Choroid plexus epithelial cell (primary cell): ENCODE results near the gene PUSL1.
"Not testable (repeated sequence)": the region's sequence is repeated elsewhere in the genome, so short reads cannot be mapped to it uniquely, and the experiment has no call there.

Source experiments
- DNase-seq: peaks from one replicate; pipeline ENCODE4 v3.0.0-alpha.2; 2010; ENCODE audit warnings: low read depth
- H3K4me3 ChIP-seq: 2 replicates; pipeline ENCODE4 v1.5.1; 2011; ENCODE audit warnings: low read depth, mild to moderate bottlenecking, control low read depth, low read length, moderate library complexity
- TF ChIP-seq, protein P1 (sequence below): conservative IDR thresholded peaks from 2 replicates; pipeline ENCODE4 v1.5.1; 2011; ENCODE audit warnings: low read depth, mild to moderate bottlenecking, control low read depth, inconsistent platforms, low read length, moderate library complexity

The PUSL1 gene

DNA sequence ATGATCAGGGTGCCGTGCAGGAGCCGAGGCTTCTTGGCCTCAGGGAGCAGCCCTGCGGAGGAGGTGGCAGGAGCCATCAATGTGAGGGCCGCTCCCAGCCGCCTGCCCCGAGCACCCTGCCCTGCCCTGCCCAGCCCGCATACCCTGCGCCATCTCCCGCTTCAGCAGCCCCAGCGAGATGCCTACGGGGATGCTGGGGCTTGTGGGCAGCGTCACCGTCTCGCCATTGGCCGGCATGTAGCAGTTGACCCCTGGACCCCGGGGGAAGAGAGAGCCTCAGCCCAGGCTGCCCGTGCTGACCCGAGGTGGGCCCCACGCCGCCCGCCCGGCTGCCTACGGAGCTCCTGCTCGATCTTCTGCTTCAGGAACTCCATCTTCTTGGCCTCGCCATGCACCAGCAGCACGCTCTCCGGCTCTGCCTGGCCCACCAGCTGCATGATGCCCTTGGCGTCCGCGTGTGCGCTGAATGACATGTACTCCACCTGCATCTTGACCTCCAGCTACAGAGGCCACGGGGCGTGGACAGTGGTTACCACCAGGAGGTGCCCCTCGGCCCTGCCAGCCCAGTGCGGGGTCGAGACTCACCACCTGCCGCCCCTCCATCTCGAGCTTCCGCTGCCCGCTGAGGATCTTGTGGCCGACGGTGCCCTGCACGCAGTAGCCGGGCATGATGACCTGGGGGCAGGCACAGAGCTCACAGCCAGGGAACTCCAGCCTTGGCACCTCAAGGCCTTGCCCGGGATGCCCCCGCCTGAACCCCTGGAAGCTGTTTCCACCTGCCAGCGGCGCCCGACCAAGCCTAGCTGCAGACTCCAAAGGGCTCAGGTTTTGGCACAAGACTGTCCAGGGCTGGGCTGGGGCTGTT lies 4.3 kb downstream of the PUSL1 start:
- no peak for DNase-seq
- no peak overlapping the region for H3K4me3 ChIP-seq
- TF ChIP-seq, protein P1, sequence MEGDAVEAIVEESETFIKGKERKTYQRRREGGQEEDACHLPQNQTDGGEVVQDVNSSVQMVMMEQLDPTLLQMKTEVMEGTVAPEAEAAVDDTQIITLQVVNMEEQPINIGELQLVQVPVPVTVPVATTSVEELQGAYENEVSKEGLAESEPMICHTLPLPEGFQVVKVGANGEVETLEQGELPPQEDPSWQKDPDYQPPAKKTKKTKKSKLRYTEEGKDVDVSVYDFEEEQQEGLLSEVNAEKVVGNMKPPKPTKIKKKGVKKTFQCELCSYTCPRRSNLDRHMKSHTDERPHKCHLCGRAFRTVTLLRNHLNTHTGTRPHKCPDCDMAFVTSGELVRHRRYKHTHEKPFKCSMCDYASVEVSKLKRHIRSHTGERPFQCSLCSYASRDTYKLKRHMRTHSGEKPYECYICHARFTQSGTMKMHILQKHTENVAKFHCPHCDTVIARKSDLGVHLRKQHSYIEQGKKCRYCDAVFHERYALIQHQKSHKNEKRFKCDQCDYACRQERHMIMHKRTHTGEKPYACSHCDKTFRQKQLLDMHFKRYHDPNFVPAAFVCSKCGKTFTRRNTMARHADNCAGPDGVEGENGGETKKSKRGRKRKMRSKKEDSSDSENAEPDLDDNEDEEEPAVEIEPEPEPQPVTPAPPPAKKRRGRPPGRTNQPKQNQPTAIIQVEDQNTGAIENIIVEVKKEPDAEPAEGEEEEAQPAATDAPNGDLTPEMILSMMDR = no peak

DNA sequence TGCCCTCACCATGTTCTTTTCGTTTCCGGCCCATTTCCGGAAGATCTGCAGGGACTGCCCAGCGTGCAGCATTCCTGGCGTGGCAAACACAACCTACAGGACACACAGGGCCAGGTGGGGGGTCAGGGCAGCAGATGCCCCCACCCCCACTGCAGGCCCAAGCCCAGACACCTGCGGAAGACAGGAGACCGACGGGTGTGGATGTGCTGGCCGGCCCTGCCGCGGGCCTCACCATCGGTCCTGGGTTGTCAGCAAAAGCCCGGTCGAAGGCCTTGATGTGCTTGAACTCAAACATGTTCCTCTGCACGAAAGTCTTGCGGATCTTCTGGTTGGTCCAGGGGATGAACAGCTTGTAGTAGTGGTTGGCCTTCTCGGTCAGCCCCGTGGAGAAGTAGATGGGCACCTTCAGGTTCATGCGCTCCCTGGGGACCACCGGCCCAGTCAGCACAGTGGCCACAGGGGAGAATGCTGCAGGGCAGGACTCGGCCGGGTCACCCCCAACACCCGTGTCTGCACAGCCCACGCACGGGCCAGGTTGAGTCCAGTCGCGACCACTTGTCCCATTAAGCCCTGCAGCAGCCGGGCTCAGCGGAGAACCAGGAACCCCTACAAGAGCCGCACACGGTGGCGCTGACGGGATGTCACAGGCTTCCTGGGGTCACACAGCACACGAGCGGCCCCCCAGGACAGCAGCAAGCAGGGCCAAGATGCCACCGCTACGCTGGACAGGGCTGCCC lies 5.3 kb downstream of the PUSL1 start:
- no peak for DNase-seq

DNA sequence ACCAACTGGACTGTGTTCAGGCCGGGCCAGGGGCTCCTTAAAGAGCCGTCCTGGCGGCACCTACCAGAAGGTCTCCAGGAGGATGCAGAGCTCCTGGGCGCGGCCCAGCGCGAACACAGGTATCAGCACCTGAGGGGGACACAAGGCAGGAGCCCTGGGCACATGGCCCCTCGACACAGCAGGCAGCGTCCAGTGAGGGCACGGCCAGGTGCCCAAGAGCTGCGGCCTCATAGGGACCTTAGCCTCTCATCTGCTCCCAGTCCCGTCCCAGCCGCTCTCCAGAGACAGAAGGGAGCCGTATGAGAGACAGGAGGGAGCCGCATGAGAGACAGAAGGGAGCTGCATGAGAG lies 5.8 kb downstream of the PUSL1 start:
- H3K4me3 ChIP-seq = no peak overlapping the region
- TF ChIP-seq, protein P1 = no peak
- DNase-seq = no peak

More for the DNA sequence above, 5.3 kb downstream of the PUSL1 start:
- no peak overlapping the region for H3K4me3 ChIP-seq
- TF ChIP-seq, protein P1 = no peak

DNA sequence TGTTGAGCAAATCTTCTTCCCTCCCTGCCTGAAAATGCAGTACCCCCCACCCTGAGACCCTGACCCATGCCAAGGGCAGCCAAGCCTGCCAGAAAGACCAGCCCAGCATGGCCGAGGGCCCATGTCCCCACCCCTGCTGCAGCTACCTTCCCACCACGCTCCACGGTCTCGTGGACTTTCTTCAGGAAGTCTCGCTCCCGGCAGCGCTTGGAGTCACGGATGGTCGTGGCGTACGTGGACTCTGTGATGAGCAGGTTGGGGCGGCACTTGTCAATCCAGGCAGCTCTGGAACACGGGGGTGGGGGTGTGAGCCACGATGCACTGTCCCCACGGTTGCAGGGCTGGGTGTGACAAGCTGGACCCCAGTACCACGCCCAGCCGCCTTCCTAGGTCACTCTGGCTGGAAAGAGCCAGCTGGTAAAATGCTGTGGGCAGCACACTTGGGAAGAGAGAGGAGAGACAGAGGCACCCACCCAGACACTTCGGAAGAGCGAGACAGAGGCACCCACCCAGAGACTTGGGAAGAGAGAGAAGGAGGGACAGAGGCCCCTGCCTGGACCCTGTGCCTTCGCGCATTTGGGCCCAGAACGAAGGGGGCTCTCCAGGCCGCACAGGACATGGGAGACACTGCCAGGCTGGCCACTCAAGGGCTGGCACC lies 6.4 kb downstream of the PUSL1 start:
- DNase-seq = no peak
- TF ChIP-seq, protein P1 = no peak
- H3K4me3 ChIP-seq = no peak overlapping the region

DNA sequence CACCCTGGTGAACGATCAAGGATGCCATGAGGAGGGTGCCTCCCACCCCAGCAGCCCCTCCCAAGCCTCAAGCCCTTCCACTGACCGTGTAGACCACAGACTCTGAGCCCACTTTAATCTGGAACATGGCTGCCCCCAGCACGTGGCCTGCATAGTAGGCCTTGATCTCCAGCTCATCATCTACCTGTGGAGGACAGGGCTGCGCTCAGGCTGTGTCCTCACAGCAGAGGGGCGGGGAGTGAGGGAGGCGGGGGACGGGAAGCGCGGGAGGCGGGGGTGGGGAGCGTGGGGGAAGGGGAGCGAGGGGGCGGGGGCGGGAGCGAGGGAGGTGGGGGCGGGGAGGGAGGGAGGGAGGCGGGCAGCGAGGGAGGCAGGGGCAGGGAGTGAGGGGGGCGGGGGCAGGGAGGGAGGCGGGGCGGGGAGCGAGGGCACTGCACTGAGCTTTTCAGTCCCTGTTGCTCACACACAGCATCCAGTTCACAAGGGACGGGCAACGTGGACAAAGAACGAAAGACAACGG lies 7.1 kb downstream of the PUSL1 start:
- DNase-seq = no peak
- TF ChIP-seq, protein P1 = no peak
- no peak overlapping the region for H3K4me3 ChIP-seq

DNA sequence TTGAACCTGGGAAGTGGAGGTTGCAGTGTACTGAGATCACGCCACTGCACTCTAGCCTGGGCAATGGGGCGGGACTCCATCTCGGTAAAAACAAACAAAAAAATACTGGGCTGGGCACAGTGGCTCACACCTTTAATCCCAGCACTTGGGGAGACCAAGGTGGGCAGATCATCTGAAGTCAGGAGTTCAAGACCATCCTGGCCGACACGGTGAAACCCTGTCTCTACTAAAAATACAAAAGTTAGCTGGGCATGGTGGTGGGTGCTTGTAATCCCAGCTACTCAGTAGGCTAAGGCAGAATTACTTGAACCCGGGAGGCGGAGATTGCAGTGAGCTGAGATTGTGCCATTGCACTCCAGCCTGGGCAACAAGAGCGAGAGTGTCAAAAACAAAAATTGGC lies 7.8 kb downstream of the PUSL1 start:
- not testable (repeated sequence) for H3K4me3 ChIP-seq, DNase-seq

DNA sequence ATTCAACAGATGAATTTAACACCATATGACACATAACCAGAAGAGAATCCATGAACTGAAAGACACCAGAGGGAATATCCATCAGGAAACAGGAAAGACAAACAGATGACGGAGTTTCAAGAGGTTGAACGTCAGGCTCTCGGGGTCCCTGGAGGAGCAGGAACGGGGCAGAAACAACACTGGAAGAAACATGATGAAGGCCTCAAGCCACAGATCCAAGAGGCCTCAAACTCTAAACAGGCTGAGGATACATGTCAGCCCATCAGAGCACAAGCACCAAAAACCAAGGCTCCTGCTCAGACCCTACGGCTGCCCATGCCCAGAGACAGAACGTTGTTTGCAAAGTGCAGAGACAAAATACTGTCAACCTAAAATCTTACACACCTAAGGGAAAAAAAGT lies 9.0 kb downstream of the PUSL1 start:
- DNase-seq = no peak
- TF ChIP-seq, protein P1 = no peak
- no peak overlapping the region for H3K4me3 ChIP-seq
